K562 (cell line): Measurements from ENCODE around the gene TYW1.
"Not testable (repeated sequence)": the region's sequence is repeated elsewhere in the genome, so short reads cannot be mapped to it uniquely, and the experiment has no call there.

Experiments used
- BRCA1 ChIP-seq, 2 experiments: fragments of 450-650 bp in 1 of 2; sonication (generic) in 1 of 2; formaldehyde crosslinking in 1 of 2; IDR thresholded peaks; 2 replicates each; pipeline versions ENCODE4 v1.5.0 to v1.6.1; 2017 to 2020; ENCODE audit warnings: mild to moderate bottlenecking in 1 of 2, missing genetic modification reagents in 1 of 2
- EZH2 ChIP-seq: IDR thresholded peaks from 2 replicates; pipeline ENCODE4 v1.6.1; 2012; ENCODE audit warnings: low read depth, mild to moderate bottlenecking, inconsistent platforms, low read length, borderline replicate concordance
- FOSL1 ChIP-seq: fragments of 200-800 bp; sonication (Bioruptor generic); conservative IDR thresholded peaks from 2 replicates; pipeline ENCODE4 v1.6.1; 2016; ENCODE audit warnings: missing genetic modification characterization, missing compliant biosample characterization
- LEF1 ChIP-seq: fragments of 450-650 bp; IDR thresholded peaks from 2 replicates; pipeline ENCODE4 v1.6.1; 2016; ENCODE audit warnings: mild to moderate bottlenecking
- MAX ChIP-seq: sonication (generic); formaldehyde crosslinking; IDR thresholded peaks from 2 replicates; pipeline ENCODE4 v1.9.0; 2022; ENCODE audit warnings: mild to moderate bottlenecking, missing genetic modification reagents
- NEUROD1 ChIP-seq: fragments of 150-350 bp; IDR thresholded peaks from 2 replicates; pipeline ENCODE4 v1.6.1; 2014; ENCODE audit warnings: borderline replicate concordance, low read length, low read depth; ENCODE audit not compliant: partially characterized antibody
- PHB ChIP-seq: fragments of 250-450 bp; sonication (Bioruptor Pico); IDR thresholded peaks from 2 replicates; pipeline ENCODE4 v1.5.0; 2021
- XRCC4 ChIP-seq: IDR thresholded peaks from one replicate; pipeline ENCODE4 v1.6.1; 2011; ENCODE audit not compliant: insufficient read depth, insufficient read length; ENCODE audit errors: extremely low read depth
- ZNF263 ChIP-seq: sonication (generic); formaldehyde crosslinking; IDR thresholded peaks from 2 replicates; pipeline ENCODE4 v1.8.0; 2022; ENCODE audit warnings: mild to moderate bottlenecking, missing genetic modification reagents, borderline replicate concordance
- ZNF785 ChIP-seq: fragments of 250-450 bp; sonication (Bioruptor Pico); IDR thresholded peaks from 2 replicates; pipeline ENCODE4 v1.4.0; 2020; ENCODE audit warnings: mild to moderate bottlenecking
- TF ChIP-seq, protein P1 (sequence below): fragments of 250-450 bp; sonication (Bioruptor Pico); IDR thresholded peaks from 2 replicates; pipeline ENCODE4 v1.8.0; 2021; ENCODE audit warnings: moderate library complexity, mild to moderate bottlenecking, inconsistent platforms
- TF ChIP-seq, protein P2 (sequence below): sonication (generic); formaldehyde crosslinking; IDR thresholded peaks from 2 replicates; pipeline ENCODE4 v1.8.0; 2022; ENCODE audit warnings: mild to moderate bottlenecking, missing genetic modification reagents, borderline replicate concordance

- not testable (repeated sequence) for TF ChIP-seq EZH2; NEUROD1; ZNF785; XRCC4; PHB (CRISPR knock-in tag); ZNF263 (CRISPR knock-in tag); MAX; BRCA1 (IDR thresholded peaks at IDR 0.05); BRCA1 (CRISPR knock-in tag; IDR thresholded peaks at IDR 0.05); FOSL1 (tag); LEF1
- TF ChIP-seq, protein P1, sequence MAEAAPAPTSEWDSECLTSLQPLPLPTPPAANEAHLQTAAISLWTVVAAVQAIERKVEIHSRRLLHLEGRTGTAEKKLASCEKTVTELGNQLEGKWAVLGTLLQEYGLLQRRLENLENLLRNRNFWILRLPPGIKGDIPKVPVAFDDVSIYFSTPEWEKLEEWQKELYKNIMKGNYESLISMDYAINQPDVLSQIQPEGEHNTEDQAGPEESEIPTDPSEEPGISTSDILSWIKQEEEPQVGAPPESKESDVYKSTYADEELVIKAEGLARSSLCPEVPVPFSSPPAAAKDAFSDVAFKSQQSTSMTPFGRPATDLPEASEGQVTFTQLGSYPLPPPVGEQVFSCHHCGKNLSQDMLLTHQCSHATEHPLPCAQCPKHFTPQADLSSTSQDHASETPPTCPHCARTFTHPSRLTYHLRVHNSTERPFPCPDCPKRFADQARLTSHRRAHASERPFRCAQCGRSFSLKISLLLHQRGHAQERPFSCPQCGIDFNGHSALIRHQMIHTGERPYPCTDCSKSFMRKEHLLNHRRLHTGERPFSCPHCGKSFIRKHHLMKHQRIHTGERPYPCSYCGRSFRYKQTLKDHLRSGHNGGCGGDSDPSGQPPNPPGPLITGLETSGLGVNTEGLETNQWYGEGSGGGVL (CRISPR knock-in tag), result not testable (repeated sequence)
- TF ChIP-seq, protein P2, sequence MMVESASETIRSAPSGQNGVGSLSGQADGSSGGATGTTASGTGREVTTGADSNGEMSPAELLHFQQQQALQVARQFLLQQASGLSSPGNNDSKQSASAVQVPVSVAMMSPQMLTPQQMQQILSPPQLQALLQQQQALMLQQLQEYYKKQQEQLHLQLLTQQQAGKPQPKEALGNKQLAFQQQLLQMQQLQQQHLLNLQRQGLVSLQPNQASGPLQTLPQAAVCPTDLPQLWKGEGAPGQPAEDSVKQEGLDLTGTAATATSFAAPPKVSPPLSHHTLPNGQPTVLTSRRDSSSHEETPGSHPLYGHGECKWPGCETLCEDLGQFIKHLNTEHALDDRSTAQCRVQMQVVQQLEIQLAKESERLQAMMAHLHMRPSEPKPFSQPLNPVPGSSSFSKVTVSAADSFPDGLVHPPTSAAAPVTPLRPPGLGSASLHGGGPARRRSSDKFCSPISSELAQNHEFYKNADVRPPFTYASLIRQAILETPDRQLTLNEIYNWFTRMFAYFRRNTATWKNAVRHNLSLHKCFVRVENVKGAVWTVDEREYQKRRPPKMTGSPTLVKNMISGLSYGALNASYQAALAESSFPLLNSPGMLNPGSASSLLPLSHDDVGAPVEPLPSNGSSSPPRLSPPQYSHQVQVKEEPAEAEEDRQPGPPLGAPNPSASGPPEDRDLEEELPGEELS (CRISPR knock-in tag), result not testable (repeated sequence)
Measured at GRCh38 chr7:67091053-67091452, 94.4 kb downstream of the TYW1 start.
